Measurements from ENCODE around the gene FAM174B. TPM values are rescaled to one million over a fixed set of nuclear protein-coding genes. Genes with fewer than 3 reads are reported as not detected.
A peak's percentile ranks its signal among the peaks of the same experiment; 100 is the strongest.

Gene FAM174B
- total RNA-seq, 1 donor = 5.1 TPM

GRCh38 chr15:92667287-92667904 is 11.8 kb upstream of the FAM174B start:
- no peaks in the 10 kb centered on the region for H4K20me1 ChIP-seq (ENCODE audit: insufficient read depth, low read length)
- H3K9me3 ChIP-seq (ENCODE audit: low read depth, low read length) = no peaks in the 10 kb centered on the region
- TF ChIP-seq CTCF (IDR thresholded peaks at IDR 0.05; ENCODE audit: extremely low read depth, low read depth, low read length) = no peak
- H3K27ac ChIP-seq (ENCODE audit: low read depth, low read length) = no peak overlapping the region
- no peaks in the 10 kb centered on the region for H3K27me3 ChIP-seq (ENCODE audit: insufficient read depth, low read length)
- H3K79me2 ChIP-seq (ENCODE audit: insufficient read depth, low read length) = no peaks in the 10 kb centered on the region
- peak overlapping the region; percentile 13 for H3K4me2 ChIP-seq (ENCODE audit: insufficient read depth, low read length)
- no peaks in the 10 kb centered on the region for H3K36me3 ChIP-seq (ENCODE audit: insufficient read depth, low read length)
- DNase-seq (ENCODE audit: insufficient read length, low spot score, missing footprints) = no peak
- no peaks in the 10 kb centered on the region for H3K4me1 ChIP-seq (ENCODE audit: insufficient read depth, low read length)
- H3K4me3 ChIP-seq (ENCODE audit: insufficient read depth, low read length) = no peak overlapping the region
- H2AFZ ChIP-seq (ENCODE audit: low read length) = peak overlapping the region; percentile 47

DNA sequence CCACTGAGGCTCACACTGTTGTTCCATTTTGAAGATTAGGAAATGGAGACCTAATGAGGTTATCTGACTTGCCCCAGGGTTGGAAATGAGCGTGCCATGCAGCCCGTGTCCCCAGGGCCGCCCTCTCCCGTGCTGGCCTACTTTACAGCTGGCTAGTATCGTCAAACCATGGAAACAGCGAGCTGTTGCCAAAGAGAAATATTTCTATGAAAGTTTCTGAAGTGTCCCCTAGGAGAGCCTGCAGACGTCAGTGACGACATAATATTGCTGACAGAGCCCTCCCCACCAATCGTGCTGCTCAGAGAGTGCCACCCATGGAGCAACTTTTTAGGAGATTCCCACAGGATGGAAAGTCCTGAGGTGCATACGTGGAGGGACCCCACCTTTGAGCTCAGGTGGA is 11.2 kb upstream of the FAM174B start:
- Histone ChIP-seq H3K4me1 (ENCODE audit: insufficient read depth, low read length) (no peaks in the 10 kb centered on the region), H2AFZ (ENCODE audit: low read length) (no peak overlapping the region), H3K36me3 (ENCODE audit: insufficient read depth, low read length) (no peaks in the 10 kb centered on the region), H3K79me2 (ENCODE audit: insufficient read depth, low read length) (no peaks in the 10 kb centered on the region), H4K20me1 (ENCODE audit: insufficient read depth, low read length) (no peaks in the 10 kb centered on the region), H3K4me3 (ENCODE audit: insufficient read depth, low read length) (no peak overlapping the region), H3K4me2 (ENCODE audit: insufficient read depth, low read length) (no peak overlapping the region), H3K9me3 (ENCODE audit: low read depth, low read length) (no peaks in the 10 kb centered on the region), H3K27ac (ENCODE audit: low read depth, low read length) (no peak overlapping the region), H3K27me3 (ENCODE audit: insufficient read depth, low read length) (no peaks in the 10 kb centered on the region)
- TF ChIP-seq CTCF (IDR thresholded peaks at IDR 0.05; ENCODE audit: extremely low read depth, low read depth, low read length) = no peak
- DNase-seq (ENCODE audit: insufficient read length, low spot score, missing footprints) = no peak

- Histone ChIP-seq H3K9me3 (ENCODE audit: low read depth, low read length) (no peaks in the 10 kb centered on the region), H3K79me2 (ENCODE audit: insufficient read depth, low read length) (no peaks in the 10 kb centered on the region), H3K27ac (ENCODE audit: low read depth, low read length) (no peak overlapping the region), H3K4me2 (ENCODE audit: insufficient read depth, low read length) (peak overlapping the region; percentile 24), H2AFZ (ENCODE audit: low read length) (peak overlapping the region; percentile 29), H3K4me1 (ENCODE audit: insufficient read depth, low read length) (no peaks in the 10 kb centered on the region), H3K27me3 (ENCODE audit: insufficient read depth, low read length) (no peaks in the 10 kb centered on the region), H3K36me3 (ENCODE audit: insufficient read depth, low read length) (no peaks in the 10 kb centered on the region), H4K20me1 (ENCODE audit: insufficient read depth, low read length) (no peaks in the 10 kb centered on the region), H3K4me3 (ENCODE audit: insufficient read depth, low read length) (no peak overlapping the region)
- DNase-seq (ENCODE audit: insufficient read length, low spot score, missing footprints) = no peak
- TF ChIP-seq CTCF (IDR thresholded peaks at IDR 0.05; ENCODE audit: extremely low read depth, low read depth, low read length) = no peak
Observed at GRCh38 chr15:92665100-92665555, 9.6 kb upstream of the FAM174B start.

DNA sequence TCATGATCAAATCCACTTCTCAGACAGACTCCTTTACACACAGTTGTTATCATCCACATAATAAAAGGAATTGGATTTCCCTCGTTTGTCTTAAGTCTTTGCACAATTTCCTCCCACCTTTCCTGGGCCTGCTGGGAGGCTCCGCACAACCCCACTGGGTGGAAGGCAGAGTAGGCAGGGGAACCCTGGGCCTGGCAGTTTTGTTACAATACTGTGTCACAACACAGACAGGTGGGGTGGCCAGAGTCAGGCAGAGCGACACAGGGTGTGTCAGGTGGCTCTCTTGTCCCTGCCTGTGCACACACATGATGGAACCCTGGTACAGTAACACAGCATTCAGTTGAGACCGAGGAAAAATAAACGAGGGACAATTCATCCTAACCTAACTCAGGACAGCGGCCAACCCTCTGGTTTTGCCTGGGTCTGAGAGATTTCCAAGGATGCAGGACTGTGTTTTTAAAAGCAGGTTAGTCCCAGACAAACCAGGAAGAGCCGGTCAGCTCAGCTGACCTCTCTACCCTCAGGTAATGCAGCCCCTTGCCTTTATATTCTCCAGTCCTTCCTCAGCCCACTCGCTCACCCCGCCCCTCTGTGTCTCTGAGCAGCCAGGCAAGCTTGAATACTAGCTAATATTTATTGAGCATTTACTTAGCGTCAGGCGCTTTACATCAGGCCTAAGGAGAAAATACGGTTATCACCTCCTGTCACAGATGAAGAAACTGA is 8.8 kb upstream of the FAM174B start:
- no peaks in the 10 kb centered on the region for H3K27me3 ChIP-seq (ENCODE audit: insufficient read depth, low read length)
- no peak overlapping the region for H3K4me3 ChIP-seq (ENCODE audit: insufficient read depth, low read length)
- no peaks in the 10 kb centered on the region for H4K20me1 ChIP-seq (ENCODE audit: insufficient read depth, low read length)
- H3K4me1 ChIP-seq (ENCODE audit: insufficient read depth, low read length) = no peaks in the 10 kb centered on the region
- no peak for DNase-seq (ENCODE audit: insufficient read length, low spot score, missing footprints)
- H3K79me2 ChIP-seq (ENCODE audit: insufficient read depth, low read length) = no peaks in the 10 kb centered on the region
- TF ChIP-seq CTCF (IDR thresholded peaks at IDR 0.05; ENCODE audit: extremely low read depth, low read depth, low read length) = no peak
- no peak overlapping the region for H2AFZ ChIP-seq (ENCODE audit: low read length)
- no peak overlapping the region for H3K27ac ChIP-seq (ENCODE audit: low read depth, low read length)
- H3K4me2 ChIP-seq (ENCODE audit: insufficient read depth, low read length) = no peak overlapping the region
- no peaks in the 10 kb centered on the region for H3K9me3 ChIP-seq (ENCODE audit: low read depth, low read length)
- H3K36me3 ChIP-seq (ENCODE audit: insufficient read depth, low read length) = no peaks in the 10 kb centered on the region

Measured in osteoblast (primary cell).